ENCODE results near the gene TRDN. TPM values are rescaled to one million over a fixed set of nuclear protein-coding genes. Genes with fewer than 3 reads are reported as not detected.
A peak's percentile ranks its signal among the peaks of the same experiment; 100 is the strongest.

Gene TRDN
- total RNA-seq, 1 experiment from 2014 or later: not detected

GRCh38 chr6:123423130-123423529 is 213.6 kb downstream of the TRDN start:
- DNase-seq (ENCODE audit: extremely low read depth, low read depth): no peak

DNA sequence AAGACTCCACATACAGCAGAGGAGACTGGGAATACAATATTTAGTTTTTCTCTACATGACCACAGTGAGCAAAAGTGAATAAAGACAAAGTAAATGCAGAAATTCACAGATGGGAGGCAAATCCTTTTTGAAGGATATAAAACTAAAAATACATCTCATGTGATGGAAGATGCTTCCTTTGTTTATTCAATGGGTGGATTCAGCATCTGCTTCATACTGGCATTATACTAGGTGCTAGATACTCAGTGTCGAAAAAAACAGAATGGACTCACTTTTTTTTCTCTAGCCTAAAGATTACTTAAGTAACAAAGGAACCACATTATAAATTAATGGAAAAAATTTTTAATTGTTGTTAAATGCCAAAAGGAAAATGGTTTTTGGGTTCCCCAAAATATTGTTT is 216.2 kb downstream of the TRDN start:
- DNase-seq (ENCODE audit: extremely low read depth, low read depth): no peak

DNA sequence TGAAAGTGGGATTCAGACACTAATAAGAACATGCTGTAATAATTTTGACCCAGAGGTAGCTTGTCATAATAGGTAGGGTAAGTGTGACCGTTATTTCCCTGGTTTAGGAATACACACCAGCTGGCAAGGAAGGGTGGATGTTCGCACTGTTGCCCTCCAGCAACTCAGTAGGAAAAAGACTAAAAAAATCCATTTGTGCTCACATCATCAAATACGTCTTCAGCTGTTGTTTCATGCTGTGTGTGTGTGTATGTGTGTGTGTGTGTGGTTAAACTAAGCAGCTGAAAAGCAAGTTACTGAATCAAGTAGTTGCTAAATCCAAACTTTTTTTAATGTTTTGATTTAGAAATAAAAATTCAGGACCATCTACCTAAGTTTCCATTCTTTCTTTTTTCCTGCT is 218.7 kb downstream of the TRDN start:
- DNase-seq (ENCODE audit: extremely low read depth, low read depth): no peak

DNA sequence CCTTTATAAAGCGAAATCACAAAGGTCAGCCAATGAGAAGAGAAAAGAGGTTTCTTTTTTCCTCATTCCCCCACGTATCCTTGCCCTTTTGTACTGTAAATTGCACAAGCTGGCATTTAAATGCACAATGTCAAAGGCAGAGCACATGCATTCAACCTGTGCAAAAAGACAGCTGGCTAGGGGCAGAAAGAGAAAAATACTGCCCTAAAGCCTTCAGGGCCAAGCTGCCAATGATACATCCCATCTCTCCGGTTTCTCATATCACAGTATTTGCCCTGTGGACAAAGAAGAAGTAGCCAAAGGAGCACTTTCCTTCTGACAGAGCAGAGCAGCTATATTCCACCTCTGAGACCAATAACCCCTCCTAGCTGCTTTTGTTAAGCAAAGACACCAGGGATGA is 219.2 kb downstream of the TRDN start:
- no peak for DNase-seq (ENCODE audit: extremely low read depth, low read depth)

- DNase-seq (ENCODE audit: extremely low read depth, low read depth): peak; percentile 41
These were observed 220.8 kb downstream of the TRDN start for GRCh38 chr6:123415844-123416468.

DNA sequence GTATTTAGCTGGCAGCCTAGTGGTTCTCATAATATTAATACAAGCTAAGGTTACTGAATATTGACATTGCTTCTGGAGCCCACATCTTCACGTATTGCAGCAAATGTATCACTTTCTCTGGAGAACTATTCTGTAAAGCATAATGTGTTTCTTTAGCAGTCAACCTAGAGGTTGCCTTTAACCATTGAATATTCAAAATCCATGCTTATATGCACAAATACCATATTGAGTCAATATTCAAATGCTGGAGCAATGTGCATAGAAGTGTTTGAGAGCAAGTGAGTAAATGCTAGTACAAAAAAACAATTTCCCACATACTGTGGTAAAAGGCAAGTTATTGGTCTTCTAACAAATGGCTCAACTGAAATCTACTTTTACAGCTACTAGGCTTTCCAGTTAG is 231.8 kb downstream of the TRDN start:
- DNase-seq (ENCODE audit: extremely low read depth, low read depth): no peak

- no peak for DNase-seq (ENCODE audit: extremely low read depth, low read depth)
These were observed 234.7 kb downstream of the TRDN start for GRCh38 chr6:123402052-123402451.

- no peak for DNase-seq (ENCODE audit: extremely low read depth, low read depth)
These were observed 238.7 kb downstream of the TRDN start for GRCh38 chr6:123398072-123398471.

DNA sequence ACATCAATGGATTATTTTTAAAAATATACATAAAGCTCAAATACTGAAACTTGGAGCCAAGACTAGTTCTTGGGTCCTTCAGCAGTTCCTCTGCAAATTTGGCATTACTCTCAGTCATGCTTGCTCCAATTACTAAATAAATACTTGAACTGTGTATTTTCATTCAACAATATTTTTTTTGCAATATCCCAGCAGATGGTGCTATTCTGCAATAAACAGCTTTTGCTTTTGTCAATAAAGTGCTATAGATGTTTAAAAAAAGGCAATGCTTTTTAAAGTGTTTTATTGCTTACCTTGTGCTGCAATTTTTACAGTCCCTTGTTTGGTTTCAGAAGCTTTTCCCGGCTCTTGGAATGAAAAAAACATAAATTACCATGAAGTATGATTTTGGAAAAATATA is 243.4 kb downstream of the TRDN start:
- peak; percentile 33 for DNase-seq (ENCODE audit: extremely low read depth, low read depth)

DNA sequence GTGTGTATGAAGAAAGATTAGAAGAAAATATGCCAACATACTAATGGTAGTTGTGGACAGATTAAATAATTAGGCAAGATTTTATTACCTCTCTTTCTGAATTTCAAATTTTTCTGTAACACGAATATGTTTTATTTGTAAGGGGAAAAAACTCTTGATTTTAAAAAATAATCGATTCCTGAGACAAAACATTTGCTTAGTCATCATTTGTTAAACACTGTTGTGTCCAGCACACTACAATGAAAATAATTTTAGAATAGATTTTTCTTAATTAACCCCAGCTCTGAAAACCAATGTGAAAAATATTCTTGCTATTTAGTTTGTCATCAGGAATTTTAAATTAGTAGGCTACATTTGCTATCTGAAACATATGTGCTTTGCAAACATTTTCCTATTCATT is 253.0 kb downstream of the TRDN start:
- DNase-seq (ENCODE audit: extremely low read depth, low read depth): no peak

- peak; percentile 33 for DNase-seq (ENCODE audit: extremely low read depth, low read depth)
These were observed 256.5 kb downstream of the TRDN start for GRCh38 chr6:123380257-123380656.

- DNase-seq (ENCODE audit: extremely low read depth, low read depth): no peak
These were observed 264.0 kb downstream of the TRDN start for GRCh38 chr6:123372737-123373136.

DNA sequence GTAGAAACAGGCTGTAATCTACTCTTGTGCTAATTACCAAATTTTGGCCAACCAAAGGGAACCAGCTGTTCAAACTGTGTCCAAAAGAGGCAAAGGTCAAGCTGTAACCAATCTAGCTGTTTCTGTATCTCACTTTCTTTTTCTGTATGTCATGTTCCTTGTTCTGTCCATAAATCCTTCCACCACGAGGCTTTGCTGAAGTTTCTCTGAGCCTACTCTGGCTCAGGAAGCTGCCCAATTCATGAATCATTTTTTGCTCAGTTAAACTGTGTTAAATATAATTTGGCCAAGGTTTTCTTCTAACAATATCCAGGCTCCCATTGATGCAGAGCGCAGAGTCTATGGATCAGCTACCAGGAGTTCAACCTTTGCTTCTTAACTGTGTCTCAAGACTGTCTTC is 272.8 kb downstream of the TRDN start:
- DNase-seq (ENCODE audit: extremely low read depth, low read depth): no peak

DNA sequence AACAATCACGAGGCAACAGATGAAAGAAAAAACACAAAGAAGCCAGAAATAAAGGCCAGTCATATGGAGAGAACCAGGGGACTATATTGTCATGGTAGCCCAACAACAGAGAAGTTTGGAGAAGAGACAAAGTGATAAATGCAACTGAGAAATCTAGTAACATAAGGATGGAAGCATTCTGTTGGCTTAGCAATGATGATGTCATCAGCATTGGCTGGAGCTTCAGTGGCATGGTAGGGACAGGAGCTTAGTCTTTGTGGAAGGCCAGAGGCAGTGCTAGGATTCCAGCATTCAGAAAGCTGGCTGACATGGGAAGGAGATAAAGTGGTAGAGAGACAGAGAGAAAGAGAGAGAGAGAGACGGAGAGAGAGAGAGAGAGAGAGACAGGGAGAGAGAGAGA is 276.4 kb downstream of the TRDN start:
- DNase-seq (ENCODE audit: extremely low read depth, low read depth): no peak

DNA sequence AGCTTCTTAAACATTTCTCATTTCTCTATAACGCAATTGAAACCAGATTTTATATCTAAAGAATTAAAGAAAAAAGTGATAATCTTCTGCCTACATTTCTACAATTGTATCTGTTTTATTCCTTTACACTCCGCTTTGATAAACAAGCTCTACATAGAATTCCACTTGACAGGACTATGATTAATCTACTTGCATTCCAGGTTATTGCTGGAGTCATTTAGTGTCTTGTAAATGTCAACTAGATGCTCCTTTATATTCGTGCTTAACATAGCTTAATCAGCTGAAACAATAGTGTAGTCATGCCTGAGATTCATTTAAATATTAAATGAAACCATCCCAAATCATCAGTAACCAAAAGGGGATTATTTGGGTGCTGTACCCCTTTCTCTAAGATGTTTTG is 284.0 kb downstream of the TRDN start:
- DNase-seq (ENCODE audit: extremely low read depth, low read depth): no peak

DNA sequence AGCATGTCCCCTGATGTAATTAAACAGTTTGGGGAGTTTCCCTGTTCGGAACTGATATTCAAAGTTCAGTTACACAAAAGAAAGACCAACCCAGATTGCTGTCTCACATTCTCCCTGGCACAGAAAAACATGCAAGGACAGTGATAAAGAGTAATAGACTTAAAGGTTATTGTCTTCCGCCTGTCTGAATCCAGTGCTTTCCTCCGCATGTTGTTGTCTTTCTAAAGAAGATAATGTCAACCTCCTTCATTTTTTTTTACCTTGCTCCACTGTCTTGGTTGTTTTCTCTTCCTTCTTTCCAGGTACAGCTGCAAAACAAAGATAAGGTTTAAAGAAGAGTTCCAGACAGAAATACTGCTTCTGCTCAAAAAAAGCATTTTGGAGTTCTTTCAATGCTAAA is 284.5 kb downstream of the TRDN start:
- DNase-seq (ENCODE audit: extremely low read depth, low read depth): no peak

DNA sequence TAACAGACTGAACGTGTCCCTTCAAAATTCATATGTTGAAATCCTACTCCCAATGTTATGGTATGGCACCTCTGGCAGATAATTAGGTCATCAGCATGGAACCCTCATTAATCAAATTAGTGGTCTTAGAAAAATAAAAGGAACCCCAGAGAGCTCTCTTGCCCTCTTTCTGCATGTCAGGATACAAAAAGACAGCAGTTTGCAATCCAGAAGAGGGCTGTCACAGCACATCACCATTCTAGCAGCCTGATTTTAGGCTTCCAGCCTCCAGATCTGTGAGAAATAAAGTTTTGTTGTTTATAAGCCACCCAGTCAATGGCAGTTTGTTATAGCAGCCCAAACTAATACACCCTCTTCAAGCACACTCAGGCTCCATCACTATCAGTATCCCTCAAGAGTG is 292.9 kb downstream of the TRDN start:
- no peak for DNase-seq (ENCODE audit: extremely low read depth, low read depth)

DNA sequence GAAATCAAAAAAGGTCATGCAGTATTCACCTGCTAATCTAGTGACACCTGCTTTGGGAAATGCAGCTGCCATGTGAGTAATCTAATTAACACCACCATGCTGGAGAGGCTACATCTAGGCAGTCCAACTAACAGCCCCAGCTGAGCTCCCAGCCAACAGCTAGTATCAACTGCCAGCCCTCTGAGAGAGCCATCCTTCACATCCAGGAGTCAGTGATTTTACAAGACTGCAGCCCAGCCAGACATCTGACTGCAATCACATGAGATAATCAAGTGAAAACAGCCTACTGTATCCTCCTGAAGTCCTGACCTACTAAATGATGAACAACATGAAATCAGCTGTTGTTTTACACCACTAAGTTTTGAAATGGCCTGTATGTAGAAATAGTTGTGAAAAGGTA is 298.4 kb downstream of the TRDN start:
- no peak for DNase-seq (ENCODE audit: extremely low read depth, low read depth)

- no peak for DNase-seq (ENCODE audit: extremely low read depth, low read depth)
These were observed 303.6 kb downstream of the TRDN start for GRCh38 chr6:123333000-123333756.

DNA sequence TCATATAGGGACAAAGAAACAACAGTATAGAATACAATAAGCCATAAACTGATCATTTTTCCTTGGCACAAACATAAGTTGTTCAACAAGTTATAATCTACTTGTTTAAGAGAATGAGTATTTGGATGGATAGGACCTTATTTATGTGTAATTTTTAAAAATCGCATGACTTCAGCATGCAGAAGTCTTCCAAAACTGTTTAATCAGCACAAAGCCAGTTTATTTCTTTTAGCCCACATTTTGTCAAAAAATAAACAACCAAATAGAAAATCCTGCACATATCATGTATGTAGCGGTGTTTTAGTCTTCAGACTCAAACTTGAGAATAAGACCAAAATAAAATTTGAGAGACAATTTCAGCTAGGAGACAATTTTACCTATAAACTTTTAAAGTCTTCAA is 304.7 kb downstream of the TRDN start:
- DNase-seq (ENCODE audit: extremely low read depth, low read depth): no peak

GRCh38 chr6:123329337-123329736 is 307.4 kb downstream of the TRDN start:
- no peak for DNase-seq (ENCODE audit: extremely low read depth, low read depth)

DNA sequence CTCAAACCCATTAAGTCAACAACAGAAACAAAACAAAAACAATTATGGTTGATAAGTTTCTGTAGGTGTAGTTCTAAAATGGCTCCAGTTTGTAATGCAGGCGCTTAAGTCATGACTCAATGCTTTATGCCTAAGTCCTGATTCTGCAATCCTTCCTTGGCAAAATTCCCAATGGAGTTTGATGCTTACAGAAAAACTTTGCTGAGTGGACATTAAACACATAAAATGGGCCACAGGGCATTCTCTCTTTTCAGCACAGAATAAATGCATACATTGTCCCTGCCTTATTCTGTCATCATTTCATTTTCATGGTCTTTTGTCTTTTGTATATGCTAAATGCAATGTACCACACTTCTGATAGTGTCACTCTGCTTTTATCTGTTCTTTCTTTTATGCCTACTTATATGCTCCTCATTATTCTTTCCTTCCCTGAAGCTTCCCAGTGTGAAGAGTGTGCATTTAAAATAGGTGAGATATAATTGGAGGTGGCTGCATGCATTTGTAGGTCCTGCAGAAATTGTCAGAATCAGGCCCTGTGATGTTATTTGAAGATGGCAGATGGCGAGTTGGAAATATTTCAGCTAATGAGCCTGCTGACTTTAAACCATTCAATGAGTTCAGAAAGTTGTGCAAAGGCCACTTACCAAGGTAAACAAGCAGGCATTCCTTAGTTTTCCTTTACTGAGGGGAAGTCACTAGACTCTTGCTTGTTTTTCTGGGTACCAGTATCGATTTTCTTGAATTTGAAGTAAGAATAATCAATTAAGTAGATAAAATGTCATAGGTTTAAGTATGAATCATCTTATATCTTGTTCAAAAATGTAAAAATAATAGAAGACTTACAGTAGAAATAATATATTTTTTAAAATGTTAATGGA is 313.1 kb downstream of the TRDN start:
- DNase-seq (ENCODE audit: extremely low read depth, low read depth): no peak

Measured in NCI-H460 (cell line).